Panc1 (cell line): ENCODE measurements around the gene MRPS27. TPM values are rescaled to one million over a fixed set of nuclear protein-coding genes. Genes with fewer than 3 reads are reported as not detected.

Experiments used
- ATAC-seq: fragments of 200-7000 bp; cut with Tn5 transposase; 2 replicates; pipeline ENCODE4 v1.9.1; 2020; ENCODE audit warnings: mild to moderate bottlenecking, moderate library complexity
- BruUV-seq: library from RNA; stranded (reverse); fragments of 400-500 nt; replicated peaks from 2 replicates; lab custom pipeline; 2021; lab: Mats Ljungman, UMichigan
- CTCF ChIA-PET: fragments of 300-600 bp; sonication (Branson Sonifier 250); formaldehyde crosslinking; loops from one replicate; lab custom pipeline; 2022; ENCODE audit warnings: antibody characterized with exemption; lab: Charles Lee
- POLR2A ChIA-PET: fragments of 300-600 bp; sonication (Branson Sonifier 250); formaldehyde crosslinking; loops from one replicate; lab custom pipeline; 2022; ENCODE audit warnings: antibody characterized with exemption; lab: Charles Lee
- DNase-seq: peaks from one replicate; pipeline ENCODE4 v3.0.0-alpha.2; 2010; ENCODE audit warnings: low read depth, low spot score
- H3K27ac ChIP-seq: 2 replicates; pipeline ENCODE4 v1.5.1; 2011; ENCODE audit warnings: mild to moderate bottlenecking, low read length, inconsistent platforms
- H3K27me3 ChIP-seq: fragments of 200-500 bp; sonication (Bioruptor generic); 2 replicates; pipeline ENCODE4 v1.6.0; 2014; ENCODE audit warnings: low read length, inconsistent platforms; ENCODE audit not compliant: control insufficient read depth, insufficient read depth
- H3K36me3 ChIP-seq: fragments of 200-500 bp; sonication (Bioruptor generic); 2 replicates; pipeline ENCODE4 v1.5.1; 2014; ENCODE audit warnings: inconsistent platforms, mild to moderate bottlenecking, low read length, moderate library complexity; ENCODE audit not compliant: control insufficient read depth, insufficient read depth
- H3K4me1 ChIP-seq: 2 replicates; pipeline ENCODE4 v1.5.1; 2011; ENCODE audit warnings: inconsistent platforms, mild to moderate bottlenecking, low read length, moderate library complexity; ENCODE audit not compliant: control insufficient read depth, insufficient read depth
- H3K4me3 ChIP-seq, 2 experiments: 2 replicates each; pipeline ENCODE4 v1.5.1; 2011 to 2012; ENCODE audit warnings: low read depth in 2 of 2, low read length in 2 of 2, mild to moderate bottlenecking in 2 of 2, inconsistent platforms in 1 of 2, moderate library complexity in 1 of 2
- H3K9me3 ChIP-seq: fragments of 200-500 bp; sonication (Bioruptor generic); 2 replicates; pipeline ENCODE4 v1.5.1; 2014; ENCODE audit warnings: low read depth, mild to moderate bottlenecking, inconsistent platforms, low read length, moderate library complexity; ENCODE audit not compliant: control insufficient read depth, insufficient read depth
- CTCF ChIP-seq: fragments of 450-650 bp; IDR thresholded peaks from 2 replicates; pipeline ENCODE4 v1.5.1; 2017; ENCODE audit warnings: mild to moderate bottlenecking
- POLR2AphosphoS5 ChIP-seq: IDR thresholded peaks from 2 replicates; pipeline ENCODE4 v1.6.1; 2012; ENCODE audit warnings: mild to moderate bottlenecking, low read depth, low read length, moderate library complexity
- SIN3A ChIP-seq: IDR thresholded peaks from 2 replicates; pipeline ENCODE4 v1.6.1; 2012; ENCODE audit warnings: low read depth, mild to moderate bottlenecking, low read length, moderate library complexity, borderline replicate concordance; ENCODE audit not compliant: insufficient read depth
- TCF7L2 ChIP-seq: IDR thresholded peaks from 2 replicates; pipeline ENCODE4 v1.6.1; 2011; ENCODE audit warnings: mild to moderate bottlenecking, low read depth, low read length, inconsistent platforms
- in situ Hi-C: cut with HindIII; loops from 2 replicates; pipeline ENCODE4 v1.10.0; 2016; ENCODE audit warnings: low sequenced_read_pairs, low pct_unique_long_range_greater_than_20kb
- intact Hi-C: fragments of 100-400 bp; cut with micrococcal nuclease; formaldehyde crosslinking; loops from one replicate; pipeline ENCODE4 v1.10.0; 2022; ENCODE audit not compliant: unreplicated experiment
- total RNA-seq: library from RNA; stranded (reverse); gene quantifications from one replicate; pipeline ENCODE4 v1.2.1, GENCODE V29; 2021; ENCODE audit not compliant: unreplicated experiment
- TF ChIP-seq, protein P1 (sequence below), 2 experiments: IDR thresholded peaks; 2 replicates each; pipeline ENCODE4 v1.6.1; 2011 to 2012; ENCODE audit warnings: low read depth in 2 of 2, control low read depth in 1 of 2, low read length in 1 of 2, mild to moderate bottlenecking in 1 of 2, moderate library complexity in 1 of 2; ENCODE audit not compliant: insufficient read depth in 1 of 2

MRPS27 gene
- total RNA-seq, 1 experiment from 2014 or later: 67.2 TPM

- POLR2A ChIA-PET: no interaction called here
- BruUV-seq: no TSS peak
- Histone ChIP-seq H3K27me3 (no peaks in the 10 kb centered on the region), H3K36me3 (peaks cover 25% of the 10 kb centered on the region; the same call in 1 of the 2 replicates), H3K9me3 (no peaks in the 10 kb centered on the region), H3K4me1 (no peaks in the 10 kb centered on the region), H3K27ac (no peak overlapping the region), H3K4me3 (no peak overlapping the region)
- intact Hi-C loops (no loop called here), in situ Hi-C loops (no loop called here)
- ATAC-seq: no peak
- TF ChIP-seq TCF7L2: no peak
- TF ChIP-seq POLR2AphosphoS5: no peak
- no peak for TF ChIP-seq CTCF
- TF ChIP-seq SIN3A: no peak
- TF ChIP-seq, protein P1, sequence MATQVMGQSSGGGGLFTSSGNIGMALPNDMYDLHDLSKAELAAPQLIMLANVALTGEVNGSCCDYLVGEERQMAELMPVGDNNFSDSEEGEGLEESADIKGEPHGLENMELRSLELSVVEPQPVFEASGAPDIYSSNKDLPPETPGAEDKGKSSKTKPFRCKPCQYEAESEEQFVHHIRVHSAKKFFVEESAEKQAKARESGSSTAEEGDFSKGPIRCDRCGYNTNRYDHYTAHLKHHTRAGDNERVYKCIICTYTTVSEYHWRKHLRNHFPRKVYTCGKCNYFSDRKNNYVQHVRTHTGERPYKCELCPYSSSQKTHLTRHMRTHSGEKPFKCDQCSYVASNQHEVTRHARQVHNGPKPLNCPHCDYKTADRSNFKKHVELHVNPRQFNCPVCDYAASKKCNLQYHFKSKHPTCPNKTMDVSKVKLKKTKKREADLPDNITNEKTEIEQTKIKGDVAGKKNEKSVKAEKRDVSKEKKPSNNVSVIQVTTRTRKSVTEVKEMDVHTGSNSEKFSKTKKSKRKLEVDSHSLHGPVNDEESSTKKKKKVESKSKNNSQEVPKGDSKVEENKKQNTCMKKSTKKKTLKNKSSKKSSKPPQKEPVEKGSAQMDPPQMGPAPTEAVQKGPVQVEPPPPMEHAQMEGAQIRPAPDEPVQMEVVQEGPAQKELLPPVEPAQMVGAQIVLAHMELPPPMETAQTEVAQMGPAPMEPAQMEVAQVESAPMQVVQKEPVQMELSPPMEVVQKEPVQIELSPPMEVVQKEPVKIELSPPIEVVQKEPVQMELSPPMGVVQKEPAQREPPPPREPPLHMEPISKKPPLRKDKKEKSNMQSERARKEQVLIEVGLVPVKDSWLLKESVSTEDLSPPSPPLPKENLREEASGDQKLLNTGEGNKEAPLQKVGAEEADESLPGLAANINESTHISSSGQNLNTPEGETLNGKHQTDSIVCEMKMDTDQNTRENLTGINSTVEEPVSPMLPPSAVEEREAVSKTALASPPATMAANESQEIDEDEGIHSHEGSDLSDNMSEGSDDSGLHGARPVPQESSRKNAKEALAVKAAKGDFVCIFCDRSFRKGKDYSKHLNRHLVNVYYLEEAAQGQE (IDR thresholded peaks at IDR 0.05; ENCODE audit: insufficient read depth in 1 of 2, low read depth in 2 of 2, low read length in 1 of 2): no peak
- DNase-seq: no peak
- CTCF ChIA-PET: interaction anchor here (0.5 kb wide), 1 partner anchor 63 kb away, joined by 3 read pairs; no protein-coding TSS in a partner anchor
Observed at GRCh38 chr5:72225741-72226140, 94.3 kb downstream of the MRPS27 start.

DNA sequence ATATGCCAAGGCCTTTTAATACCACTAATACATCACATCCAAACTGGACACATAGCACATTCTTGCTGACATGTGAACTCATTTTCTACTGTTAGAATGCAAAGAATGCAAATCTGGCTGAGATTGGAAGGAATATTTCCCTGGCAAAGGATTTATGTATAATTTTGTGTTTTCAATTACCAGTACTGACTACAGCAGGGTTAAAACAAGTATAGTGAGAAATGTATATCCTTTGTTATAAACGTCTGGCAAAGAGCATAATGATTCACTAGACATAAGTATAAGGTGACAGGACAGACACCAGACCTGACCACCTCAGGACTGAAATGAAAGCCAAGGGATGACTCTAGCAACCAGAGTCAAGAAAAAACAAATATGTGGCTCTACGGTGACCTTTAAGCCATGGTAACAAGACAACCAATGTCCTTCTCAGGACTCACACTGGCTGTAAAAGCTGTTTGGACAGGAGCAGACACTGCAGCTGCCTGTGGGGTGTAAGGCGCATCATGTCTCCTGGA lies 95.0 kb downstream of the MRPS27 start:
- Histone ChIP-seq H3K36me3 (peaks cover 25% of the 10 kb centered on the region), H3K9me3 (no peaks in the 10 kb centered on the region), H3K4me1 (no peaks in the 10 kb centered on the region), H3K27ac (no peak overlapping the region), H3K27me3 (no peaks in the 10 kb centered on the region), H3K4me3 (no peak overlapping the region)
- in situ Hi-C loops: no loop called here
- DNase-seq (no peak), ATAC-seq (no peak)
- POLR2A ChIA-PET: no interaction called here
- CTCF ChIA-PET: no interaction called here
- intact Hi-C loops: no loop called here
- TF ChIP-seq, protein P1 (IDR thresholded peaks at IDR 0.05; ENCODE audit: insufficient read depth in 1 of 2, low read depth in 2 of 2, low read length in 1 of 2): no peak
- no peak for TF ChIP-seq TCF7L2
- no peak for TF ChIP-seq CTCF
- TF ChIP-seq SIN3A: no peak
- TF ChIP-seq POLR2AphosphoS5: no peak
- no TSS peak for BruUV-seq
